DOHH2 (cell line): ENCODE measurements around the gene EPB41.
"Not testable (repeated sequence)": the region's sequence is repeated elsewhere in the genome, so short reads cannot be mapped to it uniquely, and the experiment has no call there.

Source experiments
- H3F3A ChIP-seq: fragments of 200-600 bp; sonication (generic), shearing (Covaris generic); 2 replicates; pipeline ENCODE4 v1.6.0; 2016; ENCODE audit warnings: antibody characterized with exemption, mild to moderate bottlenecking; ENCODE audit not compliant: control insufficient read depth, insufficient read depth
- H3K27ac ChIP-seq: fragments of 200-600 bp; sonication (generic); 2 replicates; pipeline ENCODE4 v1.5.1; 2014; ENCODE audit warnings: low read depth, mild to moderate bottlenecking, low read length, moderate library complexity
- H3K27me3 ChIP-seq: fragments of 200-600 bp; sonication (generic); 2 replicates; pipeline ENCODE4 v1.6.1; 2014; ENCODE audit warnings: mild to moderate bottlenecking, low read length, mixed read lengths; ENCODE audit not compliant: control insufficient read depth
- H3K36me3 ChIP-seq: fragments of 200-600 bp; sonication (generic); 2 replicates; pipeline ENCODE4 v1.6.1; 2014; ENCODE audit warnings: mild to moderate bottlenecking, low read length, moderate library complexity, mixed read lengths; ENCODE audit not compliant: control insufficient read depth
- H3K4me1 ChIP-seq: fragments of 200-600 bp; sonication (generic); 2 replicates; pipeline ENCODE4 v1.6.1; 2014; ENCODE audit warnings: mild to moderate bottlenecking, low read length, mixed read lengths; ENCODE audit not compliant: control insufficient read depth
- H3K4me2 ChIP-seq: fragments of 200-600 bp; sonication (generic); 2 replicates; pipeline ENCODE4 v1.6.0; 2014; ENCODE audit warnings: mild to moderate bottlenecking, low read length, moderate library complexity
- H3K4me3 ChIP-seq: fragments of 200-600 bp; sonication (generic); 2 replicates; pipeline ENCODE4 v1.5.1; 2014; ENCODE audit warnings: mild to moderate bottlenecking, low read length, mixed read lengths
- H3K79me2 ChIP-seq: fragments of 200-600 bp; sonication (generic); 2 replicates; pipeline ENCODE4 v1.6.1; 2014; ENCODE audit warnings: mild to moderate bottlenecking, low read length, mixed read lengths; ENCODE audit not compliant: control insufficient read depth
- H3K9me2 ChIP-seq: fragments of 200-600 bp; sonication (generic); replicated peaks from 2 replicates; pipeline ENCODE4 v1.6.1; 2014; ENCODE audit warnings: mild to moderate bottlenecking, low read length, mixed read lengths; ENCODE audit not compliant: control insufficient read depth
- H3K9me3 ChIP-seq: fragments of 200-600 bp; sonication (generic); 2 replicates; pipeline ENCODE4 v1.6.1; 2014; ENCODE audit warnings: antibody characterized with exemption, low read length, mixed read lengths; ENCODE audit not compliant: control insufficient read depth, insufficient read depth
- H4K20me1 ChIP-seq: fragments of 200-600 bp; sonication (generic); 2 replicates; pipeline ENCODE4 v1.6.0; 2014; ENCODE audit warnings: low read depth, mild to moderate bottlenecking, antibody characterized with exemption, low read length, moderate library complexity; ENCODE audit not compliant: control insufficient read depth, insufficient read depth
- CTCF ChIP-seq: fragments of 200-600 bp; sonication (generic); IDR thresholded peaks from one replicate; pipeline ENCODE4 v1.5.1; 2014; ENCODE audit warnings: antibody characterized with exemption, mild to moderate bottlenecking, low read depth, low read length; ENCODE audit not compliant: poor library complexity, severe bottlenecking
- EZH2phosphoT487 ChIP-seq: fragments of 200-600 bp; sonication (generic); IDR thresholded peaks from 2 replicates; pipeline ENCODE4 v1.6.1; 2017; ENCODE audit warnings: borderline replicate concordance, mild to moderate bottlenecking, antibody characterized with exemption, low read length, moderate library complexity, mixed read lengths

EPB41 gene

GRCh38 chr1:29090937-29091618 is 176.7 kb downstream of the EPB41 start:
- H3K27ac ChIP-seq, result no peak overlapping the region
- H3K79me2 ChIP-seq, result no peaks in the 10 kb centered on the region
- TF ChIP-seq CTCF, result no peak
- 0 out of 2 replicates have a peak, but pooled peaks cover under 1% of the 10 kb centered on the region for H3K36me3 ChIP-seq
- H3F3A ChIP-seq, result no peaks in the 10 kb centered on the region
- H4K20me1 ChIP-seq, result no peaks in the 10 kb centered on the region
- H3K27me3 ChIP-seq, result no peaks in the 10 kb centered on the region
- H3K4me3 ChIP-seq, result no peak overlapping the region
- no peaks in the 10 kb centered on the region for H3K9me2 ChIP-seq
- no peaks in the 10 kb centered on the region for H3K9me3 ChIP-seq
- no peak overlapping the region for H3K4me2 ChIP-seq
- no peaks in the 10 kb centered on the region for H3K4me1 ChIP-seq

GRCh38 chr1:29092704-29093103 is 178.3 kb downstream of the EPB41 start:
- not testable (repeated sequence) for H3K4me1 ChIP-seq, H3F3A ChIP-seq, H3K4me3 ChIP-seq, H3K4me2 ChIP-seq, H4K20me1 ChIP-seq, H3K27ac ChIP-seq, H3K9me2 ChIP-seq, H3K9me3 ChIP-seq, H3K27me3 ChIP-seq, H3K79me2 ChIP-seq
- H3K36me3 ChIP-seq, result peaks cover 11% of the 10 kb centered on the region

- TF ChIP-seq CTCF, result no peak
- no peak for TF ChIP-seq EZH2phosphoT487
- no peak overlapping the region for H3K27ac ChIP-seq
- no peaks in the 10 kb centered on the region for H3K9me2 ChIP-seq
- no peaks in the 10 kb centered on the region for H3K9me3 ChIP-seq
- H3K27me3 ChIP-seq, result no peaks in the 10 kb centered on the region
- H3K79me2 ChIP-seq, result no peaks in the 10 kb centered on the region
- no peaks in the 10 kb centered on the region for H4K20me1 ChIP-seq
- H3K4me1 ChIP-seq, result no peaks in the 10 kb centered on the region
- peaks cover 15% of the 10 kb centered on the region for H3K36me3 ChIP-seq
- no peak overlapping the region for H3K4me2 ChIP-seq
- no peaks in the 10 kb centered on the region for H3F3A ChIP-seq
- H3K4me3 ChIP-seq, result no peak overlapping the region
Observed at GRCh38 chr1:29094433-29094832, 180.1 kb downstream of the EPB41 start.

GRCh38 chr1:29094954-29095353 is 180.6 kb downstream of the EPB41 start:
- Histone ChIP-seq H3K4me1 (no peaks in the 10 kb centered on the region), H3K27me3 (no peaks in the 10 kb centered on the region), H3K4me2 (no peak overlapping the region), H3K4me3 (no peak overlapping the region), H3K27ac (no peak overlapping the region), H3K79me2 (no peaks in the 10 kb centered on the region), H3K9me3 (no peaks in the 10 kb centered on the region), H3F3A (no peaks in the 10 kb centered on the region), H4K20me1 (no peaks in the 10 kb centered on the region), H3K36me3 (peaks cover 19% of the 10 kb centered on the region), H3K9me2 (no peaks in the 10 kb centered on the region)
- no peak for TF ChIP-seq EZH2phosphoT487
- no peak for TF ChIP-seq CTCF
